ENCODE results near the gene FOXP1.

Gene FOXP1

DNA sequence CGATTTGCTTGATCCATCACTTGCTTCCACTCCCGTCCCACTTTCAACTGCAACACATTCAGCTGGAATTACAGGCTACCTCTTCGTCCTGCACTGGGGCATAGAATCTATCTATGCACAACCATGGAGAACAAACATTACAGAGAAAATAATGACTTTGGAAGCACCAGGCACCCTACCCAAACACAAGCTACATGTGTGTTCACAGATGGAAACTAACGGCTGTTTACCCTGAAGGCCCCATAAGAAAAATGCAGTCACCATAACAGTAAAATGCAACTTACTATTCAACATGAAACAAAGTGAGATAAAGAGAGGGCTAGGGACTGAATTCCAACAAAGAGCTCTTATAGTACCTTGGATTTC, 496.8 kb downstream of the FOXP1 start:
- no peak for DNase-seq (ENCODE audit: low read depth)
- TF ChIP-seq, protein P1, sequence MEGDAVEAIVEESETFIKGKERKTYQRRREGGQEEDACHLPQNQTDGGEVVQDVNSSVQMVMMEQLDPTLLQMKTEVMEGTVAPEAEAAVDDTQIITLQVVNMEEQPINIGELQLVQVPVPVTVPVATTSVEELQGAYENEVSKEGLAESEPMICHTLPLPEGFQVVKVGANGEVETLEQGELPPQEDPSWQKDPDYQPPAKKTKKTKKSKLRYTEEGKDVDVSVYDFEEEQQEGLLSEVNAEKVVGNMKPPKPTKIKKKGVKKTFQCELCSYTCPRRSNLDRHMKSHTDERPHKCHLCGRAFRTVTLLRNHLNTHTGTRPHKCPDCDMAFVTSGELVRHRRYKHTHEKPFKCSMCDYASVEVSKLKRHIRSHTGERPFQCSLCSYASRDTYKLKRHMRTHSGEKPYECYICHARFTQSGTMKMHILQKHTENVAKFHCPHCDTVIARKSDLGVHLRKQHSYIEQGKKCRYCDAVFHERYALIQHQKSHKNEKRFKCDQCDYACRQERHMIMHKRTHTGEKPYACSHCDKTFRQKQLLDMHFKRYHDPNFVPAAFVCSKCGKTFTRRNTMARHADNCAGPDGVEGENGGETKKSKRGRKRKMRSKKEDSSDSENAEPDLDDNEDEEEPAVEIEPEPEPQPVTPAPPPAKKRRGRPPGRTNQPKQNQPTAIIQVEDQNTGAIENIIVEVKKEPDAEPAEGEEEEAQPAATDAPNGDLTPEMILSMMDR (conservative IDR thresholded peaks at IDR 0.05; ENCODE audit: control insufficient read depth, insufficient read depth, low read depth, low read length): no peak
- H3K4me3 ChIP-seq (ENCODE audit: control insufficient read depth, low read depth, low read length): no peak overlapping the region

DNA sequence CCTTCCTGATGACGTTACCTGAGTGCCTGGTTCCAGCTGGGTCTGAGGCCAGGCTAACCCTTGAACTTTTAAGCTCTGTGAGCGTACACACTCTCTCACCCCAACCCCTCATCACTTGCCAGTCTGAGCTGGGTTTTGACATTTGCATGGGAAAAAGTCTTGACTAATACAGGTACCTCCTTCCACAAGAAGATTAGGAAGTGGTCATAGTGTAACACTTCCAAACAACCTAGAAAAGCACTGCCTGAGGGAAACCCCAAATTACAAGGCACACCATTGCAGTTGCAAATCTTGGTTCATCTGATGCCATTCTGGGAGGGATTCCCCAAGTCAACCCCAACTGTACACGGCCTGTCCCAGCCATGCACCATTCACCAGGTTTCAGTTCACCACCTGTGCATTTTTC, 499.8 kb downstream of the FOXP1 start:
- DNase-seq (ENCODE audit: low read depth): no peak
- TF ChIP-seq, protein P1 (conservative IDR thresholded peaks at IDR 0.05; ENCODE audit: control insufficient read depth, insufficient read depth, low read depth, low read length): no peak

GRCh38 chr3:71082833-71083232, 500.7 kb downstream of the FOXP1 start:
- no peak for DNase-seq (ENCODE audit: low read depth)
- TF ChIP-seq, protein P1 (conservative IDR thresholded peaks at IDR 0.05; ENCODE audit: control insufficient read depth, insufficient read depth, low read depth, low read length): no peak
- H3K4me3 ChIP-seq (ENCODE audit: control insufficient read depth, low read depth, low read length): no peak overlapping the region

More for the DNA sequence above, 499.8 kb downstream of the FOXP1 start:
- H3K4me3 ChIP-seq (ENCODE audit: control insufficient read depth, low read depth, low read length): no peak overlapping the region

GRCh38 chr3:71080517-71081083, 502.9 kb downstream of the FOXP1 start:
- no peak overlapping the region for H3K4me3 ChIP-seq (ENCODE audit: control insufficient read depth, low read depth, low read length)
- DNase-seq (ENCODE audit: low read depth): no peak
- TF ChIP-seq, protein P1 (conservative IDR thresholded peaks at IDR 0.05; ENCODE audit: control insufficient read depth, insufficient read depth, low read depth, low read length): no peak

- no peak for DNase-seq (ENCODE audit: low read depth)
- H3K4me3 ChIP-seq (ENCODE audit: control insufficient read depth, low read depth, low read length): no peak overlapping the region
- TF ChIP-seq, protein P1 (conservative IDR thresholded peaks at IDR 0.05; ENCODE audit: control insufficient read depth, insufficient read depth, low read depth, low read length): no peak
Measured at GRCh38 chr3:71078723-71079525, 504.6 kb downstream of the FOXP1 start.

DNA sequence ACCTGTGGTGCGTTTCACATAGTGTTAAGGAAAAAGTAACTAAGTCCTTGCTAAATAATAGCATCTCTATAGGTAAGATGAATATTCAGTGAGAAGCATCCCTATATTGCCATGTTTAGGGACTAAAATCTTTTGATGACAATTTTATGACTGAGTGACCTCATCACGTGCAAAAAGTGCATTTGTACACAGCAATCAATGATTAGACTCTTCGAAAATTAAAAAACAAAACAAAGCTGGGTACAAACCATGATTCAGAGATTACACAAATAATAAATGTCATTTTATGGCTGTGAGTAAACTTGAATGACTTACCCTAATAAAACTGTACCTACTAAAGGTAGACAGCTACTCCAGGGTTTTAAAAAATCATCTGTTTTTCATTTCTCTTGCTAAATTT, 505.3 kb downstream of the FOXP1 start:
- TF ChIP-seq, protein P1 (conservative IDR thresholded peaks at IDR 0.05; ENCODE audit: control insufficient read depth, insufficient read depth, low read depth, low read length): no peak
- no peak overlapping the region for H3K4me3 ChIP-seq (ENCODE audit: control insufficient read depth, low read depth, low read length)
- DNase-seq (ENCODE audit: low read depth): no peak
